Measurements from ENCODE around the gene SMIM11.

GRCh38 chr21:34363733-34364132 lies 11.6 kb upstream of the SMIM11 start, which contains the start of gene KCNE2:
- TF ChIP-seq, protein P1, sequence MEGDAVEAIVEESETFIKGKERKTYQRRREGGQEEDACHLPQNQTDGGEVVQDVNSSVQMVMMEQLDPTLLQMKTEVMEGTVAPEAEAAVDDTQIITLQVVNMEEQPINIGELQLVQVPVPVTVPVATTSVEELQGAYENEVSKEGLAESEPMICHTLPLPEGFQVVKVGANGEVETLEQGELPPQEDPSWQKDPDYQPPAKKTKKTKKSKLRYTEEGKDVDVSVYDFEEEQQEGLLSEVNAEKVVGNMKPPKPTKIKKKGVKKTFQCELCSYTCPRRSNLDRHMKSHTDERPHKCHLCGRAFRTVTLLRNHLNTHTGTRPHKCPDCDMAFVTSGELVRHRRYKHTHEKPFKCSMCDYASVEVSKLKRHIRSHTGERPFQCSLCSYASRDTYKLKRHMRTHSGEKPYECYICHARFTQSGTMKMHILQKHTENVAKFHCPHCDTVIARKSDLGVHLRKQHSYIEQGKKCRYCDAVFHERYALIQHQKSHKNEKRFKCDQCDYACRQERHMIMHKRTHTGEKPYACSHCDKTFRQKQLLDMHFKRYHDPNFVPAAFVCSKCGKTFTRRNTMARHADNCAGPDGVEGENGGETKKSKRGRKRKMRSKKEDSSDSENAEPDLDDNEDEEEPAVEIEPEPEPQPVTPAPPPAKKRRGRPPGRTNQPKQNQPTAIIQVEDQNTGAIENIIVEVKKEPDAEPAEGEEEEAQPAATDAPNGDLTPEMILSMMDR (conservative IDR thresholded peaks at IDR 0.05; ENCODE audit: low read depth, low read length), result no peak
- TF ChIP-seq NFE2L2 (IDR thresholded peaks at IDR 0.05; ENCODE audit: low read depth, low read length) (no peak), POLR2A (IDR thresholded peaks at IDR 0.05; ENCODE audit: low read depth, low read length) (no peak), MXI1 (IDR thresholded peaks at IDR 0.05; ENCODE audit: borderline replicate concordance, low read depth, low read length) (no peak), USF2 (IDR thresholded peaks at IDR 0.05; ENCODE audit: low read depth, low read length) (no peak)

Measured in IMR-90 (cell line).